ENCODE results near the gene NINJ2. TPM values are rescaled to one million over a fixed set of nuclear protein-coding genes. Genes with fewer than 3 reads are reported as not detected.

NINJ2 gene
- total RNA-seq, 4 donors from 2014 or later, result 0.78 to 9.0 (median 5.2) TPM

GRCh38 chr12:693934-694533 is 30.8 kb upstream of the NINJ2 start:
- WGBS, 2 donors (ENCODE audit: low coverage in 1 of 2), result 78 to 86% methylated on average over 3 to 7 of the region's 7 CpGs
- H3K9me3 ChIP-seq, result peaks cover 0 to 25% (median 1%) of the 10 kb centered on the region in 3 donors

GRCh38 chr12:692274-692673 is 29.0 kb upstream of the NINJ2 start:
- TF ChIP-seq POLR2AphosphoS5 (IDR thresholded peaks at IDR 0.05), result no peak
- no peak for TF ChIP-seq CTCF (IDR thresholded peaks at IDR 0.05)
- TF ChIP-seq POLR2A (IDR thresholded peaks at IDR 0.05), result no peak
- 80 to 100% methylated on average over 1 of the region's 2 CpGs for WGBS, 2 donors (ENCODE audit: low coverage in 1 of 2)

More at GRCh38 chr12:693934-694533, 30.8 kb upstream of the NINJ2 start:
- ATAC-seq, result no peak
- Histone ChIP-seq H3K4me3 (no peak overlapping the region), H3K36me3 (no peaks in the 10 kb centered on the region), H3K27ac (no peak overlapping the region), H3K27me3 (no peaks in the 10 kb centered on the region), H3K4me1 (no peaks in the 10 kb centered on the region)
- TF ChIP-seq POLR2AphosphoS5 (IDR thresholded peaks at IDR 0.05) (no peak), POLR2A (IDR thresholded peaks at IDR 0.05) (no peak), EP300 (IDR thresholded peaks at IDR 0.05) (no peak), CTCF (IDR thresholded peaks at IDR 0.05) (no peak)

GRCh38 chr12:690466-690865 is 27.2 kb upstream of the NINJ2 start:
- no peak overlapping the region for H3K4me3 ChIP-seq
- TF ChIP-seq POLR2AphosphoS5 (IDR thresholded peaks at IDR 0.05) (peak; percentile 23), POLR2A (IDR thresholded peaks at IDR 0.05) (no peak)
- peak overlapping the region in 2 of 4 donors; percentile 10 to 51 for H3K27ac ChIP-seq
- H3K4me1 ChIP-seq, result no peaks in the 10 kb centered on the region
- WGBS, 2 donors (ENCODE audit: low coverage in 1 of 2), result 80 to 88% methylated on average over 3 to 11 of the region's 12 CpGs
- H3K27me3 ChIP-seq, result no peaks in the 10 kb centered on the region
- H3K9me3 ChIP-seq, result no peaks in the 10 kb centered on the region
- ATAC-seq, result peak; percentile 36
- H3K36me3 ChIP-seq, result no peaks in the 10 kb centered on the region

More at GRCh38 chr12:692274-692673, 29.0 kb upstream of the NINJ2 start:
- no peak for ATAC-seq
- peaks cover 0 to 8% (median 0%) of the 10 kb centered on the region in 3 donors for H3K9me3 ChIP-seq
- H3K4me3 ChIP-seq, result no peak overlapping the region
- H3K4me1 ChIP-seq, result no peaks in the 10 kb centered on the region
- no peaks in the 10 kb centered on the region for H3K27me3 ChIP-seq
- H3K36me3 ChIP-seq, result no peaks in the 10 kb centered on the region
- H3K27ac ChIP-seq, result no peak overlapping the region

- Histone ChIP-seq H3K4me3 (no peak overlapping the region), H3K36me3 (no peaks in the 10 kb centered on the region), H3K27me3 (no peaks in the 10 kb centered on the region), H3K27ac (no peak overlapping the region), H3K4me1 (no peaks in the 10 kb centered on the region), H3K9me3 (no peaks in the 10 kb centered on the region)
- whole genome bisulfite sequencing, 2 donors (ENCODE audit: low coverage in 1 of 2), result 35% methylated on average over 3 of the region's 3 CpGs; no CpG with 5 or more reads in 1 of the 2 donors
- no peak for TF ChIP-seq EP300 (IDR thresholded peaks at IDR 0.05)
- TF ChIP-seq POLR2A (IDR thresholded peaks at IDR 0.05), result no peak
- no peak for ATAC-seq
Measured at GRCh38 chr12:685388-685787, 22.1 kb upstream of the NINJ2 start.

- WGBS, 2 donors (ENCODE audit: low coverage in 1 of 2), result 51 to 56% methylated on average over 3 to 4 of the region's 4 CpGs
- no peaks in the 10 kb centered on the region for H3K4me1 ChIP-seq
- no peaks in the 10 kb centered on the region for H3K36me3 ChIP-seq
- no peak for ATAC-seq
- no peak for TF ChIP-seq POLR2AphosphoS5 (IDR thresholded peaks at IDR 0.05)
- H3K9me3 ChIP-seq, result no peaks in the 10 kb centered on the region
- H3K4me3 ChIP-seq, result no peak overlapping the region
- H3K27ac ChIP-seq, result no peak overlapping the region
- no peaks in the 10 kb centered on the region for H3K27me3 ChIP-seq
Measured at GRCh38 chr12:684416-684815, 21.2 kb upstream of the NINJ2 start.

GRCh38 chr12:681568-682256 is 18.5 kb upstream of the NINJ2 start:
- H3K9me3 ChIP-seq, result no peaks in the 10 kb centered on the region
- TF ChIP-seq POLR2AphosphoS5 (IDR thresholded peaks at IDR 0.05), result no peak
- no peak for TF ChIP-seq CTCF (IDR thresholded peaks at IDR 0.05)
- no peak for TF ChIP-seq POLR2A (IDR thresholded peaks at IDR 0.05)
- no peak for TF ChIP-seq EP300 (IDR thresholded peaks at IDR 0.05)
- no peak overlapping the region for H3K4me3 ChIP-seq
- WGBS, 2 donors (ENCODE audit: low coverage in 1 of 2), result 84 to 95% methylated on average over 7 to 9 of the region's 10 CpGs
- no peak overlapping the region for H3K27ac ChIP-seq
- H3K27me3 ChIP-seq, result no peaks in the 10 kb centered on the region
- H3K36me3 ChIP-seq, result no peaks in the 10 kb centered on the region
- ATAC-seq, result no peak
- no peaks in the 10 kb centered on the region for H3K4me1 ChIP-seq

Data from gastroesophageal sphincter (tissue), 4 donors.